HEK293 (cell line): ENCODE results near the gene ACTA1.

ENCODE experiments used
- CTCF ChIA-PET: fragments of 350-600 bp; formaldehyde crosslinking; extraction: SDS; loops from one replicate; lab custom pipeline; 2021; ENCODE audit warnings: antibody characterized with exemption; lab: Yijun Ruan, JAX
- POLR2A ChIA-PET: fragments of 300-600 bp; formaldehyde crosslinking; extraction: SDS; loops from one replicate; lab custom pipeline; 2020; ENCODE audit warnings: antibody characterized with exemption, inconsistent platforms; lab: Yijun Ruan, JAX
- H3K27ac ChIP-seq: fragments of 200-500 bp; sonication (Bioruptor generic); 2 replicates; pipeline ENCODE4 v1.5.1; 2014; ENCODE audit warnings: low read depth, low read length, control low read depth, inconsistent platforms; ENCODE audit errors: extremely low read depth
- H3K36me3 ChIP-seq, 2 experiments: fragments of 200-500 bp in 1 of 2; sonication (Bioruptor generic) in 1 of 2; 1 replicate in 1 of 2; 2 replicates in 1 of 2; pipeline ENCODE4 v1.5.1; 2014 to 2017; ENCODE audit warnings: inconsistent platforms in 2 of 2, low read length in 2 of 2; ENCODE audit not compliant: control insufficient read depth in 2 of 2, insufficient read depth in 1 of 2
- H3K4me1 ChIP-seq: fragments of 200-500 bp; sonication (Bioruptor generic); 2 replicates; pipeline ENCODE4 v1.5.1; 2014; ENCODE audit warnings: mild to moderate bottlenecking, low read length, inconsistent platforms; ENCODE audit not compliant: control insufficient read depth, insufficient read depth
- H3K4me3 ChIP-seq: 2 replicates; pipeline ENCODE4 v1.5.1; 2011; ENCODE audit warnings: low read depth, mild to moderate bottlenecking, control low read depth, low read length, moderate library complexity
- H3K9me3 ChIP-seq: fragments of 200-500 bp; sonication (Bioruptor generic); 2 replicates; pipeline ENCODE4 v1.5.1; 2014; ENCODE audit warnings: low read depth, low read length, inconsistent platforms; ENCODE audit not compliant: control insufficient read depth, insufficient read depth
- BCL11B ChIP-seq: fragments of 450-650 bp; formaldehyde crosslinking; IDR thresholded peaks from 2 replicates; pipeline ENCODE4 v1.5.1; 2016; ENCODE audit warnings: low read depth, missing biosample characterization, missing genetic modification characterization
- CTCF ChIP-seq: fragments of 450-650 bp; formaldehyde crosslinking; IDR thresholded peaks from 2 replicates; pipeline ENCODE4 v1.5.1; 2016; ENCODE audit warnings: missing biosample characterization, missing genetic modification characterization
- GLI2 ChIP-seq: fragments of 450-650 bp; formaldehyde crosslinking; IDR thresholded peaks from 2 replicates; pipeline ENCODE4; 2017; ENCODE audit warnings: missing biosample characterization, missing genetic modification characterization, low read depth, borderline replicate concordance
- KLF17 ChIP-seq: fragments of 450-650 bp; formaldehyde crosslinking; IDR thresholded peaks from 2 replicates; pipeline ENCODE4 v1.5.1; 2016; ENCODE audit warnings: missing biosample characterization, missing genetic modification characterization
- OSR2 ChIP-seq: fragments of 450-650 bp; formaldehyde crosslinking; IDR thresholded peaks from 2 replicates; pipeline ENCODE4 v1.5.1; 2016; ENCODE audit warnings: missing biosample characterization, missing genetic modification characterization
- PRDM1 ChIP-seq: fragments of 450-650 bp; formaldehyde crosslinking; IDR thresholded peaks from 2 replicates; pipeline ENCODE4; 2016; ENCODE audit warnings: missing biosample characterization, missing genetic modification characterization
- SCRT1 ChIP-seq: fragments of 450-650 bp; formaldehyde crosslinking; IDR thresholded peaks from 2 replicates; pipeline ENCODE4 v1.5.1; 2016; ENCODE audit warnings: missing biosample characterization, missing genetic modification characterization, borderline replicate concordance
- ZBTB1 ChIP-seq: fragments of 450-650 bp; formaldehyde crosslinking; IDR thresholded peaks from 2 replicates; pipeline ENCODE4 v1.5.1; 2016; ENCODE audit warnings: missing biosample characterization, missing genetic modification characterization
- ZFP37 ChIP-seq: fragments of 450-650 bp; formaldehyde crosslinking; IDR thresholded peaks from 2 replicates; pipeline ENCODE4 v1.5.1; 2016; ENCODE audit warnings: missing biosample characterization, missing genetic modification characterization
- ZNF121 ChIP-seq: fragments of 450-650 bp; formaldehyde crosslinking; IDR thresholded peaks from 2 replicates; pipeline ENCODE4 v1.5.1; 2016; ENCODE audit warnings: missing biosample characterization, missing genetic modification characterization
- ZNF132 ChIP-seq: fragments of 450-650 bp; formaldehyde crosslinking; IDR thresholded peaks from 2 replicates; pipeline ENCODE4 v1.5.1; 2017; ENCODE audit warnings: missing biosample characterization, missing genetic modification characterization, borderline replicate concordance
- ZNF324 ChIP-seq: fragments of 450-650 bp; formaldehyde crosslinking; IDR thresholded peaks from 2 replicates; pipeline ENCODE4 v1.5.1; 2016; ENCODE audit warnings: missing biosample characterization, missing genetic modification characterization
- ZNF37A ChIP-seq: fragments of 450-650 bp; IDR thresholded peaks from 2 replicates; pipeline ENCODE4 v1.5.1; 2018; ENCODE audit warnings: missing biosample characterization, missing genetic modification characterization
- ZNF416 ChIP-seq: fragments of 450-650 bp; formaldehyde crosslinking; IDR thresholded peaks from 2 replicates; pipeline ENCODE4 v1.5.1; 2016; ENCODE audit warnings: missing biosample characterization, missing genetic modification characterization
- ZNF670 ChIP-seq: fragments of 450-650 bp; formaldehyde crosslinking; IDR thresholded peaks from 2 replicates; pipeline ENCODE4 v1.5.1; 2016; ENCODE audit warnings: missing biosample characterization, missing genetic modification characterization, low read depth
- ZNF76 ChIP-seq: fragments of 450-650 bp; formaldehyde crosslinking; IDR thresholded peaks from 2 replicates; pipeline ENCODE4; 2016; ENCODE audit warnings: low read depth, missing biosample characterization, missing genetic modification characterization, borderline replicate concordance

Gene ACTA1

GRCh38 chr1:229456016-229456415, 22.1 kb upstream of the ACTA1 start:
- no peaks in the 10 kb centered on the region for H3K9me3 ChIP-seq
- CTCF ChIA-PET, result interaction anchor here (0.7 kb wide), 1 partner anchor 792 kb away, joined by 4 read pairs; no protein-coding TSS in a partner anchor
- H3K27ac ChIP-seq, result no peak overlapping the region
- H3K4me3 ChIP-seq, result no peak overlapping the region
- H3K36me3 ChIP-seq, result peaks cover 70 to 86% of the 10 kb centered on the region in 2 experiments
- no peaks in the 10 kb centered on the region for H3K4me1 ChIP-seq
- POLR2A ChIA-PET, result no interaction called here
- TF ChIP-seq ZNF670 (tag by site-specific recombination), result no peak
- TF ChIP-seq PRDM1 (tag by site-specific recombination), result 0 out of 2 replicates have a peak, but pooled peaks have one; percentile 22

- Histone ChIP-seq H3K4me1 (no peaks in the 10 kb centered on the region), H3K27ac (no peak overlapping the region), H3K4me3 (no peak overlapping the region), H3K9me3 (no peaks in the 10 kb centered on the region), H3K36me3 (peaks cover 68 to 83% of the 10 kb centered on the region in 2 experiments)
- TF ChIP-seq OSR2 (0 out of 2 replicates have a peak, but pooled peaks have one; percentile 27), ZNF324 (tag by site-specific recombination) (no peak)
- POLR2A ChIA-PET, result interaction anchor here (0.6 kb wide), 1 partner anchor 83 kb away, joined by 3 read pairs; no protein-coding TSS in a partner anchor
- CTCF ChIA-PET, result interaction anchor here (0.6 to 4.0 kb wide), 2 partner anchors 62 to 195 kb away, joined by 3 to 20 read pairs; no protein-coding TSS in a partner anchor
Measured at GRCh38 chr1:229454056-229454455, 20.2 kb upstream of the ACTA1 start.

- Histone ChIP-seq H3K27ac (no peak overlapping the region), H3K4me3 (no peak overlapping the region), H3K4me1 (no peaks in the 10 kb centered on the region), H3K36me3 (peaks cover 67 to 83% of the 10 kb centered on the region in 2 experiments), H3K9me3 (no peaks in the 10 kb centered on the region)
- ChIA-PET POLR2A (interaction anchor here (0.7 kb wide), 1 partner anchor 122 kb away, joined by 3 read pairs; no protein-coding TSS in a partner anchor), CTCF (interaction anchor here (0.8 to 4.0 kb wide), 11 partner anchors 9 to 789 kb away, joined by 3 to 20 read pairs (median 5); partner anchors contain the start of gene CCSAP)
- no peak for TF ChIP-seq ZFP37 (tag by site-specific recombination)
- TF ChIP-seq ZNF121 (tag by site-specific recombination), result peak; percentile 87
- TF ChIP-seq GLI2 (tag by site-specific recombination), result no peak
- TF ChIP-seq CTCF (tag by site-specific recombination), result peak; percentile 75
Measured at GRCh38 chr1:229452956-229453801, 19.3 kb upstream of the ACTA1 start.

GRCh38 chr1:229448845-229449244, 15.0 kb upstream of the ACTA1 start:
- POLR2A ChIA-PET, result interaction anchor here (0.9 kb wide), 1 partner anchor 12 kb away, joined by 3 read pairs; no protein-coding TSS in a partner anchor

More at GRCh38 chr1:229448845-229449244, 15.0 kb upstream of the ACTA1 start:
- TF ChIP-seq BCL11B (no peak), ZNF37A (tag by site-specific recombination) (no peak), ZBTB1 (tag by site-specific recombination) (no peak), ZNF132 (tag by site-specific recombination) (no peak), ZNF76 (tag by site-specific recombination) (no peak), SCRT1 (tag by site-specific recombination) (no peak), ZNF416 (tag by site-specific recombination) (no peak), KLF17 (tag by site-specific recombination) (no peak)
- no peaks in the 10 kb centered on the region for H3K4me1 ChIP-seq
- no peak overlapping the region for H3K27ac ChIP-seq
- CTCF ChIA-PET, result interaction anchor here (1.0 to 1.4 kb wide), 3 partner anchors 111 to 221 kb away, joined by 3 to 7 read pairs (median 6); no protein-coding TSS in a partner anchor
- peaks cover 74 to 75% of the 10 kb centered on the region in 2 experiments for H3K36me3 ChIP-seq
- H3K9me3 ChIP-seq, result no peaks in the 10 kb centered on the region
- no peak overlapping the region for H3K4me3 ChIP-seq
